GM18511 (cell line): ENCODE measurements around the gene KBTBD2.
"Not testable (repeated sequence)": the region's sequence is repeated elsewhere in the genome, so short reads cannot be mapped to it uniquely, and the experiment has no call there.

Experiments
- ATAC-seq: cut with Tn5 transposase; IDR thresholded peaks from one replicate; pipeline ENCODE4 v1.9.1; 2021; ENCODE audit warnings: mild to moderate bottlenecking, moderate library complexity; ENCODE audit not compliant: unreplicated experiment

Gene KBTBD2

GRCh38 chr7:32891043-32891799 lies at the start of gene KBTBD2:
KBTBD2 (minus strand) TSS chr7:32891760; CDS start chr7:32879604, 12,156 bp downstream.
- ATAC-seq: peak; percentile 71

- no peak for ATAC-seq
These were observed 49.6 kb upstream of the KBTBD2 start for GRCh38 chr7:32941181-32941580.

GRCh38 chr7:32937344-32938174 lies 46.0 kb upstream of the KBTBD2 start:
- no peak for ATAC-seq

- ATAC-seq: no peak
These were observed 45.1 kb upstream of the KBTBD2 start for GRCh38 chr7:32936689-32937088.

GRCh38 chr7:32935558-32935957 lies 44.0 kb upstream of the KBTBD2 start:
- no peak for ATAC-seq

- no peak for ATAC-seq
These were observed 38.8 kb upstream of the KBTBD2 start for GRCh38 chr7:32930378-32930777.

GRCh38 chr7:32929430-32930143 lies 38.0 kb upstream of the KBTBD2 start:
- no peak for ATAC-seq

GRCh38 chr7:32928785-32929298 lies 37.3 kb upstream of the KBTBD2 start:
- no peak for ATAC-seq

GRCh38 chr7:32921896-32922295 lies 30.3 kb upstream of the KBTBD2 start:
- no peak for ATAC-seq

- not testable (repeated sequence) for ATAC-seq
These were observed 25.4 kb upstream of the KBTBD2 start for GRCh38 chr7:32916994-32917393.

- ATAC-seq: no peak
These were observed 24.4 kb upstream of the KBTBD2 start for GRCh38 chr7:32916006-32916405.

- ATAC-seq: no peak
These were observed 23.5 kb upstream of the KBTBD2 start for GRCh38 chr7:32915041-32915536.

GRCh38 chr7:32914184-32914583 lies 22.6 kb upstream of the KBTBD2 start:
- no peak for ATAC-seq

GRCh38 chr7:32910195-32910594 lies 18.6 kb upstream of the KBTBD2 start:
- ATAC-seq: no peak

- no peak for ATAC-seq
These were observed 13.7 kb upstream of the KBTBD2 start for GRCh38 chr7:32905175-32905662.

GRCh38 chr7:32901629-32902028 lies 10.1 kb upstream of the KBTBD2 start:
- no peak for ATAC-seq

- ATAC-seq: no peak
These were observed 9.0 kb upstream of the KBTBD2 start for GRCh38 chr7:32900433-32900995.

- not testable (repeated sequence) for ATAC-seq
These were observed 5.8 kb upstream of the KBTBD2 start for GRCh38 chr7:32897376-32897775.

GRCh38 chr7:32896564-32897347 lies 5.2 kb upstream of the KBTBD2 start:
- ATAC-seq: no peak

- no peak for ATAC-seq
These were observed 2.6 kb upstream of the KBTBD2 start for GRCh38 chr7:32894171-32894570.
